Measurements from ENCODE around the gene SGK1. TPM values are rescaled to one million over a fixed set of nuclear protein-coding genes. Genes with fewer than 3 reads are reported as not detected.
A peak's percentile ranks its signal among the peaks of the same experiment; 100 is the strongest.

The SGK1 gene
- total RNA-seq, 4 donors from 2014 or later = 172 to 1,533 (median 978) TPM

GRCh38 chr6:134178161-134179044 lies 139.5 kb downstream of the SGK1 start:
- peaks cover 0 to 24% (median 0%) of the 10 kb centered on the region in 3 donors for H3K36me3 ChIP-seq
- no peaks in the 10 kb centered on the region for H3K9me3 ChIP-seq
- no peaks in the 10 kb centered on the region for H3K27me3 ChIP-seq
- H3K4me3 ChIP-seq = peak overlapping the region; percentile 30 to 83 (median 58)
- peaks cover 0 to 7% (median 0%) of the 10 kb centered on the region in 4 donors for H3K4me1 ChIP-seq
- H3K27ac ChIP-seq = peak overlapping the region; percentile 15 to 97 (median 81)
- DNase-seq = peak; percentile 67 to 90 (median 78)
- TF ChIP-seq, protein P1, sequence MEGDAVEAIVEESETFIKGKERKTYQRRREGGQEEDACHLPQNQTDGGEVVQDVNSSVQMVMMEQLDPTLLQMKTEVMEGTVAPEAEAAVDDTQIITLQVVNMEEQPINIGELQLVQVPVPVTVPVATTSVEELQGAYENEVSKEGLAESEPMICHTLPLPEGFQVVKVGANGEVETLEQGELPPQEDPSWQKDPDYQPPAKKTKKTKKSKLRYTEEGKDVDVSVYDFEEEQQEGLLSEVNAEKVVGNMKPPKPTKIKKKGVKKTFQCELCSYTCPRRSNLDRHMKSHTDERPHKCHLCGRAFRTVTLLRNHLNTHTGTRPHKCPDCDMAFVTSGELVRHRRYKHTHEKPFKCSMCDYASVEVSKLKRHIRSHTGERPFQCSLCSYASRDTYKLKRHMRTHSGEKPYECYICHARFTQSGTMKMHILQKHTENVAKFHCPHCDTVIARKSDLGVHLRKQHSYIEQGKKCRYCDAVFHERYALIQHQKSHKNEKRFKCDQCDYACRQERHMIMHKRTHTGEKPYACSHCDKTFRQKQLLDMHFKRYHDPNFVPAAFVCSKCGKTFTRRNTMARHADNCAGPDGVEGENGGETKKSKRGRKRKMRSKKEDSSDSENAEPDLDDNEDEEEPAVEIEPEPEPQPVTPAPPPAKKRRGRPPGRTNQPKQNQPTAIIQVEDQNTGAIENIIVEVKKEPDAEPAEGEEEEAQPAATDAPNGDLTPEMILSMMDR (IDR thresholded peaks at IDR 0.05) = peak; percentile 18 to 90 (median 72)
- peak; percentile 49 to 74 for TF ChIP-seq POLR2A (IDR thresholded peaks at IDR 0.05)

GRCh38 chr6:134177753-134178160 lies 140.2 kb downstream of the SGK1 start:
- peak overlapping the region; percentile 37 to 83 (median 80) for H3K4me3 ChIP-seq
- TF ChIP-seq POLR2A (IDR thresholded peaks at IDR 0.05) = peak; percentile 97 to 98
- TF ChIP-seq, protein P1 (IDR thresholded peaks at IDR 0.05) = no peak
- DNase-seq = peak in 2 of 3 donors; percentile 60 to 81
- no peaks in the 10 kb centered on the region for H3K27me3 ChIP-seq
- H3K9me3 ChIP-seq = no peaks in the 10 kb centered on the region
- peaks cover 0 to 30% (median 0%) of the 10 kb centered on the region in 3 donors for H3K36me3 ChIP-seq
- H3K4me1 ChIP-seq = peaks cover 0 to 7% (median 0%) of the 10 kb centered on the region in 4 donors
- peak overlapping the region; percentile 15 to 97 (median 91) for H3K27ac ChIP-seq

DNA sequence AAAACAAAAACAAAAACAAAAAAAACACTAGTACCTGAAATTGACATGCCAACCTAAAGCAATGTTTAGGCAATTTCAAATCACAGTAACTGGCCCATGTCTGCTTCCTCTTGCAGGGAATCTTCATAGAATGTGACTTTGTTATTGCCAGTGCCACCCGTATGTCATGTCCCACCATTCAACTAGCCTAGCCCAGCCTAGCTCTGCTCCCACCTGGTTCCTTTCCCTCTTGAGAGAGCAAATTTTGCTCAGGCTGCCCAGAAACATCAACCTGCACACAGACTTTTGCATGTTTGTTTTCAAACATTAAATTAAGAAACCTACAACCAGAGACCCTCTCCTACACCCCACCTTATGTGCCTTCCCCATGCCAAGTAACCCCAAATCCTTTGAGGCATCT lies 140.7 kb downstream of the SGK1 start:
- Histone ChIP-seq H3K9me3 (no peaks in the 10 kb centered on the region), H3K4me1 (peaks cover 0 to 7% (median 0%) of the 10 kb centered on the region in 4 donors), H3K27ac (peak overlapping the region in 3 of 4 donors; percentile 90 to 97 (median 92)), H3K4me3 (peak overlapping the region in 3 of 4 donors; percentile 80 to 83 (median 80)), H3K27me3 (no peaks in the 10 kb centered on the region), H3K36me3 (peaks cover 0 to 35% (median 4%) of the 10 kb centered on the region in 3 donors)
- TF ChIP-seq POLR2A (IDR thresholded peaks at IDR 0.05) = no peak
- TF ChIP-seq, protein P1 (IDR thresholded peaks at IDR 0.05) = no peak
- no peak for DNase-seq

DNA sequence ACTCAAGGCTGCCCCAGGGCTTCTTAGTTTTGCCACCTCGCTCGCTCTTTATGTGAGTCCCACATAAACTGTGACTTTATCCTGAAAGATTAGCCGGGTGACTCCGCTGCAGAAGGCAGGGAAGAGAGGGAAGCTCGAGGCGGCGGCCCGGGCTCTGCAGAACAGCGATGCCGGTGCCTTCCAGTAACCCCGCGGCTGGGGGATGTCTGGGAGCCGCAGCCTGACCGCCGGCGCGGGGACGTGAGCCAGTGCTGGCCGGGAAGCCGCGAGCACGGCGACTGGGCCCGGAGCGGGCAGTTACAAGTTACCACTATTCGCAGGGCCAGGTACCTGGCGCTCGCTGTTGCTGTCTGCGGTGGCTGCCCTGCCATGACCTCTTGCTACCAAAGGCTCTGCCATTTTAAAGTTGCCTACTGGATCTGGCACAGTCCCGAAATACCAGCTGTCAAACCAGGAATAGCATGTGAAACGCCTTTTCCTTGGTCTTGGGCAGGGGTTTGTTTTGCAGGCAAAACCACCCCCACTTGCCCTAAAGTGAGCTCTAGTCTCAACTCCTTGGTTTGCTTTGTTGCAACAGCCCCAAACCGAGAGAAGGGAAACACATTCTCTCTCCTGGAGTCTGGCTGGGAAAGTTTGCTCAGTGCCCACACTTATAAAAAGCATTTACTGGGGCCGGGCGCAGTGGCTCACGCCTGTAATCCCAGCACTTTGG lies 141.5 kb downstream of the SGK1 start:
- H3K27ac ChIP-seq = peak overlapping the region; percentile 86 to 97 (median 91)
- no peaks in the 10 kb centered on the region for H3K9me3 ChIP-seq
- TF ChIP-seq, protein P1 (IDR thresholded peaks at IDR 0.05) = no peak
- peak; percentile 3 to 11 for TF ChIP-seq POLR2A (IDR thresholded peaks at IDR 0.05)
- H3K27me3 ChIP-seq = no peaks in the 10 kb centered on the region
- H3K36me3 ChIP-seq = peaks cover 0 to 44% (median 4%) of the 10 kb centered on the region in 3 donors
- H3K4me1 ChIP-seq = peaks cover 0 to 7% (median 0%) of the 10 kb centered on the region in 4 donors
- DNase-seq = peak in 2 of 3 donors; percentile 62 to 65
- H3K4me3 ChIP-seq = peak overlapping the region; percentile 74 to 83 (median 80)

DNA sequence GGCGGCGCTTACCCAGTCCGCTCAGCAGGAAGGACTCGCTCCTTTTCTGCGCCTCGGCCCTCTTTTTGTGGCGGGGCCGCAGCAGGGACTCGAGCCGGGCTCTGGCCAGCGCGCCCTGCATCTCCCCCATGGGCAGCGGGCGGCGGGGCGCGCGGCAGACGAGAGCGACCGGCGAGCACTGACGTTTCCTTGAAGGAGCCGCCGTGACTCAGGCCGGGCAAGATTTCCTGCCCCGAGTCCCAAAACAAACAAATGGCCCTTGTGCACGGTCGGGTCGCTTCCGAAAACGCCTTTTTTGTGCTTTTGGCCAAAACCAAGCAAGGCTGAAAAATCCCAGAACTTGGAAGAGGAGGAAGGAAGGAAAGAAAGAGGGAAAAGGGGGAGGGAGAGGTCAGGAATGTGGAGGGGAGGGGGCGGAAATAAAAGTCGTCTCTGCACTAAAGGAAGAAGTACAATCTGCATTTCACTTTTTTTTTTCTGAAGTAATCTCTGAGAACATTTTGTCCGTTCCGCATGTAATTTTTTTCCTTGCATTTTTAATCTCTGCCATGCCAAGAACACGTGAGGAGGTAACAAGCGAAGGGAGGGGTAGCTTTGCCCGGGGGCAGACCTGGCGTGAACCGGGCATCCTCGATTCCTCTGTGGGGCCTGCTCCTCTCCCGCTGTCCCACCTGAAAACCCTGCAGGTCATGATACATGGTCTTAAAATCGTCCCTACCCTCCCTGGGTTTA lies 142.2 kb downstream of the SGK1 start:
- TF ChIP-seq POLR2A (IDR thresholded peaks at IDR 0.05) = no peak
- TF ChIP-seq, protein P1 (IDR thresholded peaks at IDR 0.05) = no peak
- Histone ChIP-seq H3K4me1 (peaks cover 0 to 7% (median 0%) of the 10 kb centered on the region in 4 donors), H3K36me3 (peaks cover 0 to 51% (median 4%) of the 10 kb centered on the region in 3 donors), H3K4me3 (peak overlapping the region; percentile 74 to 83 (median 80)), H3K27me3 (no peaks in the 10 kb centered on the region), H3K27ac (peak overlapping the region; percentile 86 to 97 (median 91)), H3K9me3 (no peaks in the 10 kb centered on the region)
- DNase-seq = peak; percentile 48 to 79 (median 76)

Data from Peyer's patch (tissue), 4 donors.